HG03354 (cell line): ENCODE results near the gene QSOX2.

Source experiments
- ATAC-seq: cut with Tn5 transposase; IDR thresholded peaks from one replicate; pipeline ENCODE4 v1.9.1; 2021; ENCODE audit warnings: mild to moderate bottlenecking; ENCODE audit not compliant: unreplicated experiment, poor library complexity, severe bottlenecking

The QSOX2 gene

GRCh38 chr9:136160995-136161610 is 84.5 kb downstream of the QSOX2 start:
- no peak for ATAC-seq

DNA sequence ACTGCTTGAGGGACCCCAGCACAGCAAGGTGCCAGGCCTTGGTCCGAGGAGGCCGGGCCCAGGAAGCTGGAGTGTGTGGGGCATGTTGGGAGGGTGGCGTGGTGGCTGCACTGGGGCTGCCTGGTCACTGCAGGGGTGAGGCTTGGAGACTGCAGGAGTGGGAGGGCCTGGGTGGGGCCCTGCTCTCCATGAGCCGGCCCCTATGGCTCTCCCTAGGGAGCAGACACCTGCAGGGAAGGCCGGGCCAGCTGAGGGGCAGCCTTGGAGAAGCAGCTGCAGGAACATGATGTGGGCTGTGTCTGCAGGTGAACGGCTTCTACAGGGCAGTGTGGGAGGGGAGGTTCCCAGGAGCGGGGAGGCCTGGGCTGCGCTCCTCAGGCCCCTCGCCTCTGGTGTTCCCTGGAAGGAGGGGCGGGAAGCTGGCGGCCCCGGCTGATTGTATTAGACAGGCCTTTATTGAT is 85.2 kb downstream of the QSOX2 start:
- no peak for ATAC-seq

- ATAC-seq = no peak
Observed at GRCh38 chr9:136159851-136160250, 85.8 kb downstream of the QSOX2 start.

- no peak for ATAC-seq
Observed at GRCh38 chr9:136157477-136158265, 87.9 kb downstream of the QSOX2 start.
